8988T (cell line): ENCODE data around the gene TMEM86B.

Source experiments
- DNase-seq: peaks from one replicate; pipeline ENCODE4 v3.0.0; 2011

TMEM86B gene

DNA sequence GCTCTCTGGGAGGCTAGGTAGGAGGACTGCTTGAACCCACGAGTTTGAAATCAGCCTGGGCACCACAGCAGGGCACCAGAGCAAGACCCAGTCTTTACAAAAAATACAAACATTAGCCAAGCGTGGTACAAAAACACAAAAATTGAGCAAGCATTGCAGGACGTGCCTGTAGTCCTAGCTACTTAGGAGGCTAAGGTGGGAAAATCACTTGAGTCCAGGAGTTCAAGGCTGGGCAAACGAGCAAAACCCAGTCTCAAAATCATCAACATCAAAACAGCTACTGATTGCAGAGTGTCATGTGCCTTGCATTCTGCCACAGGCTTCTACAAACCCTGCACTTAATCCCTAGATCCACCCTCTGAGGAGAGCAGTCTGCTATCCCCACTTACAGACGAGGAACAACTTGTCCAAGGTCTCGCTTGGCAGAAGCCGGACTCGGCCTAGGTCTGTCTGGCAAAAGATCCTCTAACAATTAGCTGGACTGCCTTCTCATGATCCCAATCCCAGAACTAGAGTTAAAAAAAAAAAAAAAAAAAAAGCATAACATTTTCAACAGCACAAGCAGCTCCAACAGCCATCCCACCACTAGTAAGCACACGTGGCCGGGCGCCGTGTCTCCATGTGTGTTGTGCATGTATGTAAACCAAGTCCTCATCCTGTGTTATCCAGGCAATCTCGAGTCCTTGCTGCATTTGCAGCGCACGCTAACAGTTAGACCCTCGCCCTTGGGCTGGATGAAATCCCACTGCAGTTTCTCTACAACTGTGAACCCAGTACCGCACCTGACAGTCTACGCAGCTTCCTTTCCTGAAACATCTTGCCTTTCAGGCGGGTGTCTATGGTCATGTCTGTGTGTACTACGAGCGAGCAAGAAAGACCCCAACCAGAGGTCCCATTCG lies 28.2 kb upstream of the TMEM86B start:
- DNase-seq, result no peak

DNA sequence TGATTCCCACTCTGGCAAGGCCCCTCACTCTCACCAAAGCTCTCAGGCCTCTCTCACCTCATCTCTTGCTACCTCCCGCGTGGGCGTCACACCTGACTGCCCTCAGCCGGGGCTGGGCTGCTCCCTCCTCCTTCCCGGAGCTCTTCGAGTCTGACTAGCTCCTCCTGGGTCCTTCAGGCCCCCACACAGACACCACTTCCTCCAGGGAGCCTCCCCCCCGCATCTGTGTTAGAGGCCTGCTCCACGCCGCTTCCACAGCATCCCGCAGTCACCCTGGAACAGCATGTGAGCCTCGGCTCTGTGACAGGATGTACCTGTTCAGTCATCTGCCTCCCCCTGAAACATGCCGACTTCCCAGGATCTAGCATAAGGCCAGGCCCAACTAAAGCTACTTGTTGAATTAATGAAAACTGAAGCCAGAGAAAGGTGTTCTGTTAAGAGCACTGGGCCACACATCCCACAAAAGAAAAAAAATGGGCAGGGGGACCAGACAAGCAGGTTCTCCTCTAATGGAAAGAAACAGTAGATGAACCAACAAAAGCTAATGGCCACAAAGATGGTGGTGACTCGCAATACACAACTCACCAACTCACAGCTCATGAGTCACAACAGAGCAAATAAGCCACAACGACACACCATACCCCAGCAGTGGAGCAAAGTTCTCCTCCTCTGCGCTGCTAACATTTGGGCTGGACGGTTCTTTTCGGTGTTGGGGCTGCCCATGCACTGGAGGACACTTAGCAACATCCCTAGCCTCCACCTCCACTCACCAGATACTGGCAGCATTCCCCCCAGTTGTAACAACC lies 27.3 kb upstream of the TMEM86B start:
- DNase-seq, result no peak

DNA sequence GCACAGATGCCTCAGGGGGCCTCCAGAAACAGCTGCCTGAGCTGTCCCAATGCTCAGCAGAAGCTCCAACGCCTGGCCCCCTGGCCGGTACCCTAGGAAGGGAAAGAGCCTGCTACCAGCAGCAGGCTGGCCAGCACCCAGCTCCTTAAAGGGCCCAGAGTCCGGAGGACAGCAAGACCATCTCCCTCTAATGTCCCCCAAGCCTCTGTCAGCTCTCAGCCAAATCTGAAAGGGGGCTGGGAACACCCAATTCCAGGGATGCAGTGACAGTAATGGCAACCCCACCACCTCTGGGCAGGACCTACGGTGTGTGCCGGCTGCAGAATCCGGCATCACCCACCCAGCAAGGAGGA lies 26.0 kb upstream of the TMEM86B start:
- DNase-seq, result no peak

DNA sequence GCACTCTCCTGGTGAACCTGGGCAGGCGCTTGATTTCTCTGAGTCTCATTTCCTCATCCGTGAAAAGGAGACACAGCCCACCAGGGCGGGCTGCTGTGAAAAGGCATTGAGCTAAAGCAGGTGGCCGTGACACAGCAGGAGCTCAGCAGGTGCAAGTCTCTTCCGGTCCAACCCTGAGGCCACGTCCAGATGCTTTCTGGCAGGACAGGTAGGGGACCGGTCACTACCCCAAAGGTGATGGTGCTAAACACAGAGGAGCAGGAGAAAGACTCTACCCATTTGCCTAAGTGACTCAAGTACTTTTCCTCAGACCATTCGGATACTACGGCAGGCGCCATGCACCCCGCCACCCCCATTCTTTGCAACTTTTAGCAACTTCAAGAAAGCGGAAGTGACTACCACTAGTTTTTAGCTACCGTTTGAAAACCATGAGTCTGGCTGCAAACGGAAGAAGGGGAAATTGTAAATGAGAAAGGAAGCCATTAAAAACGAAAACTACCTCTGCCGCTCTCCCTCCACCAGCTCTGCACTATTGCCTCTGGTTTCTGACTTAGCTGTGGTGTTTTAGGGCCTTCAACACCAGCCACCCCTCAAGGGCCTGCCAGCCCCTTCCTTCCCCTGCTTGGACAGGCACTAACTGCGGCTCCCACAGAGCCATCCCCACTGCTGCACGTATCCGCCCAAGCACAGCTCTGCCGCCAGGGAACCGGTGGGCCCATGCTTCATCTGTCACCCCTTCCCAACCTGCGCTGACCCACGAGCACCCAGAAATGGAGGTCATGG lies 25.5 kb upstream of the TMEM86B start:
- DNase-seq, result no peak

DNA sequence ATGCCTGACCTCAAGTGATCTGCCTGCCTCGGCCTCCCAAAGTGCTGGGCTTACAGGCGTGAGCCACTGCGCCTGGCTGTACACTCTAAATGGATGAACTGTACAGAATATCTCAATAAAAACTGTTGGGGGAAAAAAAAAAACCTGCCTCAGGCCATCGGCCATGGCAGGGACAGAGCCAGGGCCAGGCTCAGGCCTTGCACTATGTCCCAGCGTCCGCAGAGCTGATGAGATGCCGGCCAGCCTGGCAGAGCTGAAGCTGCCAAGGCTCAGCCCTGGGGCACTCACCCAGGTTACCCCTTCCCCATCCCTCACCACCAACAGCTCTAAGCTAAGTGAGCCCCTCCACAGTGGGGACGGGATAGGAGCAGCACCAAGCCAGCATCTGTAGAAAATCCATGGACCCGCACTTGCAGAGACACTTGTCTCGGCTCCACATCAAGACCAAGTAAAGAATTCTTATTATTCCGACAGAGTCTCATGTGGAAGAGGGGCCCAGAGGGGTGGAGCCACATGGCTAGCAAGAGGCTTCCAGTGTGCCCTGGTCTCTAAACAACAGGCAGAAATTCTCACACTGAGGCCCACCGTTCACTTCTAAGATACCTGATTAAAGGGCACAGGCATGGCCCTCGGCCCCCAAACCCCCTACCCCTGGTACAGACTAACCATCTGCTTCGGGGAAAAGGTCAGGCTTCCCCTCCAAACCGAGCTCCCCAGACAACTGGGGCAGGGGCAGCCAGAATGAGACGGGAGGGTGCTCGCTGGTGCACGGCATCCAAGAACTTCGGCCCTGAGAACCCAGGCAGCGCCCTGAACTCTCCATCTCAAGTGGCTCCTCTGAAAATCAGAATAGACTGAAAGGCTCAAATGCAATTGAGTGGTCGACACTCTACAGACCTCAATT lies 24.4 kb upstream of the TMEM86B start:
- no peak for DNase-seq

DNA sequence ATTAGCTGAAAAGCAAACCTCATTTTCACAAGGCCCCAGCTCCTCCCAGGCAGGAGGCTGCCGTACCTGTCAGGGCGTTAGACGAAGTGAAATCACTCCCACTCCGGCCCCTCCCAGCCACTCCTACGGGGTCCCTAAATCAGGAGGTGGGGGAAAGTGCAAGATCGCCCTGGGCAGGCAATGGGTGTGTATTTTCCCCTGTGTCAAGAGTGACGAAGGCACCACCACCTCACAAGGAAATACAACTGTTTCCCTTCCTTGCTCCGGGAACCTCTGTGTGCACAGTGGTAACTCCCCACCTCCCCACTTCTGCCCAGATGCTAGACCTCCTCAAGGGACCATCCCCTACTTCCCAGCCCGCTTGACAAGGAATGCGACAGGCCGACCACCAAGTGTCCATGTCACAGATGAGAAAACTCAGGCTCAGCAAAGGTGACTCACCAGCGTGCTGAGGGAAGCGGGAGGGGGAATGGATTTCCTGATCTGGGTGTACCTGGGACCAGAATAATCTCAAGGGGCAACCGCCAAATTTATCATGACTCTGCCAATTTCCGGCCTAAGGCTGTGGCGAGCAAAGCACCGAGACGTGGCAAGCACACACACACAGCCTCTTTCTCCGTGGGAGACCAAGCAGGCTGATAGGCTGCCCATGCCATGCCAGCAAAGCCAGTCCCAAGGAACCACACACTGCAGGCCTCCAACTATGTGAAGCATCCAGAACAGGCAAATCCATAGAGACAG lies 22.9 kb upstream of the TMEM86B start:
- DNase-seq, result no peak

DNA sequence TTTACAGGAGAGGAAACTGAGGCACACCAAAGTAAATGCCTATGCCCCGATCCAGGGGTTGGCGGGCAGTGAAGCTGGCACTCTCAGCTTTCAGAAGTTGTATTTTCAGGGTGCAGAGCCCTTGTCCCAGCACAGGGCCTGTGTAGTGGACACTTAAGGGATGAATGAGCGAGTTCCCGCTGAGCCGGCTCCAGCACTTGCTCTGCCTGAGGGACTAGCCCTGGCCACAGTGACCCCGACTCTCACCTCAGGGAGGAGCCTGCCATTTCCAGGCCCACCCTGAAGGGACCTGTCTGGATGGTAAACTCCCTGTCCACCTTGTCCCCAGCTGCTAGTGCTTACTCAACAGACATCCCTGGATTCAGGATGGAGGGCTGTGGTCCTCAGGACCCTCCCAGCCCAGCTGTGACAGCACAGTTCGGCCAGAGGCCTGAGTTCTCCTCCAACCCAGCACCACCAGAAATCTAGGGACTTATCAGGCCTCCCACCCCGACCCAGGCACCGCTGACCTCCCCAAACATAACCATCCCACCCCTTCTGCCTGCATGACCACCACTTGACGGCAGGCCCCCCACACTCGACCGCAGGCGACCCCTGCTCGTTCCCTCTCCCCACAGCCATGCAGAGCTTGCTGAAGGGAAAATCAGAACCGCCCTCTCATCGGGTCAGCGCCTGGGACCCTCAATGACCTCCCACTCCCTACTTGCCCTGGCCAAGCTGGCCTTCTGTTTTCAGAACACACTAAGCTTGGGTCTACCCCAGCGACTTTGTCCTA lies 21.9 kb upstream of the TMEM86B start:
- DNase-seq, result no peak

DNA sequence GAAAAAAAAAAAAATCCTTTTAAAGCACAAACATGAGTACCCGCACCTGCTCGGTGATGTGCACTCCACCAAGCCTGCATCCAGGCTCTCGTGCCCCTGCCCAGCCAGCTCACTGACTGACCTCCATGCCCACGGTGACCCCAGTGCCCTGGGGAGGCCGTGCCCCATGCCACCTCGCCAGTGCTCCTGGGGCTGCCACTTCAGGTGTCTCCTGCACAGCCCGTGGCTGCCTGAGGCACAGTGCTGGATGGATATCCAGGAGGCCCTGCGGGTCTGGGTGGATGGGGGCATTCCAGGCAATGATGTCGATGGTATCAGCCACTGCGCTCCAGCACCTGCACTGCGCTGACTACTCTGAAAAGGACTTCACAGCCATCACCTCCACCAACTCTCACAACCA lies 21.3 kb upstream of the TMEM86B start:
- DNase-seq, result no peak

DNA sequence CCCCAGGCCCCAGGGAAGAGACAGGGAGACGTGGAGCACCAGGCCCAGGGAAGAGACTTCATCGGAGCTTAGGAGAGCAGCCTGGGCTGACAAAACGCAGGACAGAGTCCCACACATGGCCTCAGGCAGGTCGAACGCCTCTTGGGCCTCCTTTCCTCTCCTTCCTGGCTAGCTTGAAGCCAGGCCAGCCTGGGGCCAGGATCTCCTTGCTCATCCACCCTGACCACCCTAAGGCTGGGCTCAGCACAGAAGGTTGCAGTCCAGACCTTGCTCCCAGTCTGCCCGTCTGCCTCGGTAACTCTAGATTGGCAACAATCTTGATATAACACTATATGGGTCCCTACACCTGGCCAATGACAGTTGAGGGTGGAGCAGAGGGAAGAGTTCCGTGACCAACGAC lies 20.1 kb upstream of the TMEM86B start:
- DNase-seq, result no peak

DNA sequence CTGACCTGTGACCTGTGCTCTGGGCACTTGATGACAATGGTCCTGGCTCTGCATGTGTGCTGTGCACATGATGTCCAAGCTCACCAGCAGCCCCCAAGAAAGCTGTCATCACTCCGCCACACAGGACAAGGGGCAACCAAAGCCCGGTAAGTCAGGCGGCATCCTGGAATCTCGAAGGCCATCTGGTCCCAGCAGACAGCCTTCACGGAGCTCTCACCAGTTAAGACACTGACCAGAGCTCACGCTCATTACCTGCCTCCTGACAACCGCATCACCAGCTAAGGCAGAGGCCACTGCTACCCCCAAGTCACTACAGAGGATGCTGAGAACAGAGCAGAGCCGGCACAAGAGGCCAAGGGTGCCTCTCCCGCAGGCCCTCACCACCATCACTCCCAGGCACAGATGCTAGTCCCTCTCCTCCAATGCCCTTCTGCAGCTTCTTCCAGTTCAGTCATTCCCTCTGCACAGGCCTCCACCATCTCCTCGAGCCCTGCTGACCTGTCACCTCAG lies 19.7 kb upstream of the TMEM86B start:
- no peak for DNase-seq

DNA sequence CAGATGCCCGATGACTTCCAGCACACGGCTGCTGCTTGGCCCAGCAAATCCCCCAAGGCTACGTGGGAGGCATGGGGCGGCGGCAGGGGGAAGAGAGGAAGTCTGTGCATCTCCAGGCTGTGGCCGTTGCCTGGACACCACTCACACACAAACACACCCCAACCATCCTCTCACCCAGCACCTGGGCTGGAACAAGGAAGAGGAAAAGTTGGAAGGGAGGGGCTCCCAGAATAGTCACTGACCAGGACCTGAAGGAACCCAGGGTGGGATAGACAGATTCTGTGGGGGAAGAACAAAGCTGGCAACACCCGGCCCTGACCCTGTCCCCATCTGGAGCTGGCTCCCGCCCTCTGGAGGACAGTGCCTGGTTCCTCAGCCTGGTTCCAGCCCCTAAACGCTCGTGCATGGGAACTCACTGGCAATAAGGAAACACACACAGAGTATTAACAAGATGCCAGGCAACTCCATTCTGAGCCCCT lies 19.1 kb upstream of the TMEM86B start:
- no peak for DNase-seq

DNA sequence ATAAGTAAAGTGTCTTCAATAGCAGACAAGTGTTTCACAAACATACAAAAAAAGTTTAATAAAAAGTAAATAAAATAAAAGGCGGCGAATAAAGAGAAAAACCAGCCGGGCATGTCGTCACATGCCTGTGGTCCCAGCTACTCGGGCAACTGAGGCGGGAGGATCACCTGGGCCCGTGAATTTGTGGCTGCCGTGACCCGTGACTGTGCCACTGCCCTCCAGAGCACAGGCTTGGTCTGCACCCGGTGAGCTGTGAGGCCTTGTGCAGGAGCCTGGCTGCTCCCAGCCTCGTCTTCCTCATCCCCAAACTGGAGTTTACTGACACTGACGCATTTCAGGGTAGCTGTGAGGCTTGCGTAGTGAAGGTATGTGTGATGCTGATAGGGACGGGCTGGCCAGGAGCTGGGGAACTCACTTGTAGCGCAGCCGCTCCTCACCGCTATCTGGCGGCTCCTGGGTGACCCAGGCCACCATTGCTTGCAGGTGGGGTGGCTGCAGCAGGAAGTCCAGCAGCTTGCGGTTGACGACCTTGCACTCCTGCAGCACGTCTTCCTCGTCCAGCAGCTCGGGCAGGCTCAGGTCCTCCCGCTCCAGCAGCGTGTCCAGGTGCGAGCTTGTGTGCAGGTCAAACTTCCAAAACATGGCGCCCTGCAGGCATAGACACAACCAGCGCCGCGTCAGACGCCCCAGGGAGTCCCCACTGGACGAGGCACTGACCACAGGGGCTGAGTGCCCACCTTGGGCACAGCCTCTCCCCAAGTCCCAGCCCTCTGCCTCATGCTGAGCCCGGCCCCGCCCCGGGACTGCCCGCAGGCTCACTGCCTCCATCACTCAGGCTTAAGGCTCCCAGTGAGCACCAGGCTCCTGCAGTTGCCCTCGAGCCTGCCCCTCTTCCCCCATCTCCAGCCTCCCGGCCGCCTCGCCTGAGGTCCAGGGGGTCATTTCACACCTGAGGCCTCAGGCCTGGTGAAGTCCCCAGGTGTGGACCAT lies 18.2 kb upstream of the TMEM86B start:
- no peak for DNase-seq

DNA sequence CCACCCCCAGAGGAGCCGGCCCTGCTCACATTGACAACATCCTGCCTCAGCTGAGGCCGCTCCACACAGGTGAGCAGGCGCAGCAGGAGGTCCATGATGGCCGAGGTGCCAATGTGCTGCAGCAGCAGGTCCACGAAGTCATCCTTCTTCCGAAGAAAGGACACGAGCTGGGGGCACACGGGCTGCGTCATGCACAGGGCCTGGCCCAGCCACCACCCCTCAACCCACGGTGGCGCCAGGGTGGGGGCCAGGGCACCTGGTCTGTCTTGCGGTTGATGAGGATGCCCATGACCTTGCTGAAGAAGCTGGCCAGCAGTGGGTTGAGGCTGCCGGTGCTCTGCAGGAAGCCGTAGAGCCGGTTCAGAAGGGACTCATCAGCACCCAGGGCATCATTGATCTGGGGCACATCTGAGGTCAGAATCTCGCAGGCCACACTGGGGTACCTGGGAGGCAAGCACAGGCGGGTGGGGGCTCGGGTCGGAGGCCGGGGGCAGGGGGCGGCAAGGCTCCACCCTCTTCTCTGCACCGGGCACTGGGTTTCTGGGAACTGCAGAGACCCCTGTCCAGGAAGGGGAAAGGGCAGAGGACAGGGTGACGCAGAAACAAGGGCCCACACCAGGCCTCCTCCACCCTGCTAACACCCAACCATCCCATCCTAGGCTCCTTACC lies 16.8 kb upstream of the TMEM86B start:
- DNase-seq, result no peak

DNA sequence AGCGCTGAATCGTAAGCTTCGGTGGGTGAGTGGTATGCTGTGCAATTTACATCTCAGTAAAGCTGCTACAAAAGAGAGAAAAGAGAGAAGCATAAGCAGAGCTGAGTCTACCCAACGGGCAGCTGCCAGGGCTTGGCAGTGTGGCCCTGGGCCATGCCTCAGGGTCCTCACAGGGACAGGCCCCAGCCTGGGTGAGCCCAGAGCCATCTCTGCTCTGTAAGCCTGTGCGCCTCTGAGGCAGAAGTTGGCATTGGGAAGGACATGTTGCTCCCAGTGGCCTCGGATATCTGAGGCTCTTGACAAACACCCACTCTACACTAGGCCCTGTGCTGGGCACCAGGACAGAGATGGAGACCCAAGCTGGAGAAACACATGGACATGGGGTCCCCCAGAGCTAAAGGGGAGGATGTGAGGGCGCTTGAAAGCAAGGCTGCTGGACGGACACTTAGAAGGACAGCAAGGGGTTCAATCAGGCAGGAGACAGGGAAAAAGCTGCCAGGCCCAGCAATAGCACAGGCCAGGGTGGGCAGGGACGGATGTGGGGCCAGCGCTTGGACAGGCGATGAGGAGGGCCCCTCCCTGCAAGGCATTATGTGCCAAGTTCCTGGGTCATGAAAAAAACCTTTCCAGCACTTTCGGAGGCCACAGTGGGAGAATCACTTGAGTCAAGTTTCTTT lies 15.6 kb upstream of the TMEM86B start:
- DNase-seq, result no peak

DNA sequence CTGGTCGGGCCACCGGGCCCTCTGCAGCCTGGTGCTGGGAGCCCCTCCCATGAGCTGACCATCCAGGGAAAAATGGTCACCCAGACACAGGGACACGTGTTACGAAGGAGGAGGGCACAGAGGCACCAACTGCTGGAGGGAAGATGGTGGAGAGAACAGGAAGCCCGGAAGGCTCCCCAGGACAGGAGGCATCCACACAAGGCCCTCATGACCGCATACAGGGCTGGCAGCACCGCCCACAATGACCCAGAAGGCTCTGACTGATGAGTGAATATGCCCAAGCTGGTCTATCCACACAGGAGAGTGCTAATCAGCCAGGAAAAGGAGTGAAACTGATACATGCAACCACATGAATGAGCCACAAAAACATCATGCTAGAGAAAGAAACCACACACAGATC lies 14.0 kb upstream of the TMEM86B start:
- DNase-seq, result no peak

DNA sequence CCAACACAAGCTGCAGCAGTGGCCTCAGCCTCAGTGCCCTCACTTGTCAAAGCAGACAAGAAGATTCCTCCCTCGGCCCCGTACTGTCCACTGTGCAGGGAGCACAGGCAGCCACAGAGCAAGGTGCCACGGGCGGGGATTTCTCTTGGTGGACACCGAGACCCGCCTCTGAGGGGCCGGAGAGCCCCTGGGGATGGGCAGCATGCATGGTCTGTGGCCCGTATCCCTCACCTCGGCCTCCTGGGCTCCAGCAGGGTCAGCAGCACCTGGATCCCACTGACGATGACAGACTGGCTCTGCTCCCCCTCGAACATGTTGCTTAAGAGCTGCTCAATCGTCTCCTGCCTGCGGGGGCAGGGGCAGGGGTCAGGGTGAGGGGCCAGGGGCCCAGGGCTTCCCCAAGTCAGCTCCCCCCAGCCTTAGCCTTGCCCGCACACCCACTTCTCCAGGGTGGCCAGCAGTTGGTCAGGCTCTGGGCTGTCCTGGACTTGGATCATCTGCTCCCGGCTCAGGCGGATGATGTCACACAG lies 13.4 kb upstream of the TMEM86B start:
- no peak for DNase-seq

DNA sequence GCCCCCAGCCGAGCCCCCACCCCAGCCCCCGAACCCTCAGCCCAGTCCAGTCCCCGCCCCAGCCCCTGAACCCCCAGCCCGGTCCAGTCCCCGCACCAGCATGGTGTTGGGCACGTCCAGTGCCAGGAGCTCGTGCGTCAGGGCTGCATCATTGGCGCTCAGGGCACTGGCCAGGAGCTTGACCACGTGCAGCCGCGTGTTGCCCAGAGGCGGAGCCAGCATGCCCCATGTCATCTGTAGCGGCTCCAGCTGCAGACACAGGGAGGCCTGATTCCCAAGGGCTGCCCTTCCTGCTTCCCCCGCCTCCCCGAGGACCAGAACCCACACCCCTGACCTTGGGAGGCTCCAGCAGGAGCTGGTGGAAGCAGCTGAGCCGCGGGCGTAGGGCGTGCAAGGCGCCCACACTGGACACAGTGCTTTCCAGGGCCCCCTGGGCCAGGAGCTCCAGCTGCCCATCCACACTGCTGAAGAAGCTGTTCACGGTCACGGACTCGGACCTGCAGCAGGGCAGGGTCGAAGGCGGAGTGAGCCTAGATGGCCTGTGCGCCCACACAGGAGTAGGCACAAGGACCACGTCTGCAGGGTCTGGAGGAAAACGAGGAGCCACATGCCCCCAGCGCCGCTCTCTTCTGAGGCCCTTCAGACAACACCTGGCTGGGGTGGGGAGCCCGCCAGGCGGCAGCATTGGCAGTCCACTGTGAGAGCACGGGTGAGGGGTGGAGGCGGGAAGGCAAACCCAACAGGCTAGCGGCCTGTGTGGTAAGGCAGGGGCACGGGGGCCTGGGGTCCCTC lies 12.8 kb upstream of the TMEM86B start:
- DNase-seq, result no peak
